ENCODE measurements around the gene ST7L. TPM values are rescaled to one million over a fixed set of nuclear protein-coding genes. Genes with fewer than 3 reads are reported as not detected.

The ST7L gene
- total RNA-seq, 1 experiment from 2014 or later = 13.6 TPM

- H3K9me3 Mint-ChIP-seq (ENCODE audit: unreplicated experiment) = no peaks in the 10 kb centered on the region
- DNase-seq = no peak
- H3K27me3 Mint-ChIP-seq (ENCODE audit: insufficient read depth, unreplicated experiment) = no peaks in the 10 kb centered on the region
- no peak for TF ChIP-seq CTCF (IDR thresholded peaks at IDR 0.05; ENCODE audit: insufficient read depth in 1 of 2, low read depth in 1 of 2, low read length in 1 of 2, severe bottlenecking in 1 of 2, unreplicated experiment in 1 of 2)
- ChIA-PET POLR2A (no interaction called here), CTCF (no interaction called here)
- BruUV-seq (replicated peaks) = no TSS peak
- no peaks in the 10 kb centered on the region for H3K27me3 ChIP-seq (replicated peaks; ENCODE audit: control insufficient read depth, insufficient read depth, low read length)
- H3K36me3 Mint-ChIP-seq (ENCODE audit: insufficient read depth, unreplicated experiment) = peaks cover 6% of the 10 kb centered on the region
- H3K4me1 Mint-ChIP-seq (ENCODE audit: low read depth, unreplicated experiment) = no peaks in the 10 kb centered on the region
- intact Hi-C loops (cut with micrococcal nuclease; ENCODE audit: unreplicated experiment) = no loop called here
- H3K36me3 ChIP-seq (ENCODE audit: control insufficient read depth, insufficient read depth, low read length) = no peaks in the 10 kb centered on the region
- no peaks in the 10 kb centered on the region for H3K4me1 ChIP-seq
- no peaks in the 10 kb centered on the region for H3K9me3 ChIP-seq
- no peak overlapping the region for H3K4me3 Mint-ChIP-seq (ENCODE audit: unreplicated experiment)
- H3K4me3 ChIP-seq (ENCODE audit: low read depth, low read length) = no peak overlapping the region
- H3K27ac Mint-ChIP-seq (ENCODE audit: unreplicated experiment) = no peak overlapping the region
These were observed 42.7 kb downstream of the ST7L start for GRCh38 chr1:112576240-112576639.

- ChIA-PET POLR2A (no interaction called here), CTCF (no interaction called here)
- TF ChIP-seq CTCF (IDR thresholded peaks at IDR 0.05; ENCODE audit: insufficient read depth in 1 of 2, low read depth in 1 of 2, low read length in 1 of 2, severe bottlenecking in 1 of 2, unreplicated experiment in 1 of 2) = no peak
These were observed 43.7 kb downstream of the ST7L start for GRCh38 chr1:112575154-112575804.

GRCh38 chr1:112565800-112566199 is 53.1 kb downstream of the ST7L start:
- ChIA-PET POLR2A (no interaction called here), CTCF (no interaction called here)
- Histone ChIP-seq H3K4me3 (ENCODE audit: low read depth, low read length) (no peak overlapping the region), H3K27me3 (replicated peaks; ENCODE audit: control insufficient read depth, insufficient read depth, low read length) (no peaks in the 10 kb centered on the region), H3K4me1 (no peaks in the 10 kb centered on the region), H3K9me3 (no peaks in the 10 kb centered on the region), H3K36me3 (ENCODE audit: control insufficient read depth, insufficient read depth, low read length) (no peaks in the 10 kb centered on the region)
- no peaks in the 10 kb centered on the region for H3K36me3 Mint-ChIP-seq (ENCODE audit: insufficient read depth, unreplicated experiment)
- no peaks in the 10 kb centered on the region for H3K27me3 Mint-ChIP-seq (ENCODE audit: insufficient read depth, unreplicated experiment)
- H3K4me1 Mint-ChIP-seq (ENCODE audit: low read depth, unreplicated experiment) = no peaks in the 10 kb centered on the region
- intact Hi-C loops (cut with micrococcal nuclease; ENCODE audit: unreplicated experiment) = loop anchor here (2.0 kb wide), 1 partner anchor 49 kb away; no protein-coding TSS in a partner anchor
- no peak overlapping the region for H3K27ac Mint-ChIP-seq (ENCODE audit: unreplicated experiment)
- no peaks in the 10 kb centered on the region for H3K9me3 Mint-ChIP-seq (ENCODE audit: unreplicated experiment)
- no peak for TF ChIP-seq CTCF (IDR thresholded peaks at IDR 0.05; ENCODE audit: insufficient read depth in 1 of 2, low read depth in 1 of 2, low read length in 1 of 2, severe bottlenecking in 1 of 2, unreplicated experiment in 1 of 2)
- DNase-seq = no peak
- H3K4me3 Mint-ChIP-seq (ENCODE audit: unreplicated experiment) = no peak overlapping the region
- no TSS peak for BruUV-seq (replicated peaks)

More at GRCh38 chr1:112575154-112575804, 43.7 kb downstream of the ST7L start:
- no peak for DNase-seq
- no peaks in the 10 kb centered on the region for H3K27me3 ChIP-seq (replicated peaks; ENCODE audit: control insufficient read depth, insufficient read depth, low read length)
- no peaks in the 10 kb centered on the region for H3K9me3 ChIP-seq
- intact Hi-C loops (cut with micrococcal nuclease; ENCODE audit: unreplicated experiment) = no loop called here
- BruUV-seq (replicated peaks) = no TSS peak
- no peaks in the 10 kb centered on the region for H3K36me3 ChIP-seq (ENCODE audit: control insufficient read depth, insufficient read depth, low read length)
- H3K4me1 ChIP-seq = no peaks in the 10 kb centered on the region
- H3K27ac Mint-ChIP-seq (ENCODE audit: unreplicated experiment) = no peak overlapping the region
- H3K4me3 Mint-ChIP-seq (ENCODE audit: unreplicated experiment) = no peak overlapping the region
- H3K27me3 Mint-ChIP-seq (ENCODE audit: insufficient read depth, unreplicated experiment) = no peaks in the 10 kb centered on the region
- H3K9me3 Mint-ChIP-seq (ENCODE audit: unreplicated experiment) = no peaks in the 10 kb centered on the region
- H3K36me3 Mint-ChIP-seq (ENCODE audit: insufficient read depth, unreplicated experiment) = peaks cover 6% of the 10 kb centered on the region
- H3K4me3 ChIP-seq (ENCODE audit: low read depth, low read length) = no peak overlapping the region
- no peaks in the 10 kb centered on the region for H3K4me1 Mint-ChIP-seq (ENCODE audit: low read depth, unreplicated experiment)

Data from Caco-2 (cell line).